ENCODE measurements around the gene NXPE3.
A peak's percentile ranks its signal among the peaks of the same experiment; 100 is the strongest.

The NXPE3 gene

DNA sequence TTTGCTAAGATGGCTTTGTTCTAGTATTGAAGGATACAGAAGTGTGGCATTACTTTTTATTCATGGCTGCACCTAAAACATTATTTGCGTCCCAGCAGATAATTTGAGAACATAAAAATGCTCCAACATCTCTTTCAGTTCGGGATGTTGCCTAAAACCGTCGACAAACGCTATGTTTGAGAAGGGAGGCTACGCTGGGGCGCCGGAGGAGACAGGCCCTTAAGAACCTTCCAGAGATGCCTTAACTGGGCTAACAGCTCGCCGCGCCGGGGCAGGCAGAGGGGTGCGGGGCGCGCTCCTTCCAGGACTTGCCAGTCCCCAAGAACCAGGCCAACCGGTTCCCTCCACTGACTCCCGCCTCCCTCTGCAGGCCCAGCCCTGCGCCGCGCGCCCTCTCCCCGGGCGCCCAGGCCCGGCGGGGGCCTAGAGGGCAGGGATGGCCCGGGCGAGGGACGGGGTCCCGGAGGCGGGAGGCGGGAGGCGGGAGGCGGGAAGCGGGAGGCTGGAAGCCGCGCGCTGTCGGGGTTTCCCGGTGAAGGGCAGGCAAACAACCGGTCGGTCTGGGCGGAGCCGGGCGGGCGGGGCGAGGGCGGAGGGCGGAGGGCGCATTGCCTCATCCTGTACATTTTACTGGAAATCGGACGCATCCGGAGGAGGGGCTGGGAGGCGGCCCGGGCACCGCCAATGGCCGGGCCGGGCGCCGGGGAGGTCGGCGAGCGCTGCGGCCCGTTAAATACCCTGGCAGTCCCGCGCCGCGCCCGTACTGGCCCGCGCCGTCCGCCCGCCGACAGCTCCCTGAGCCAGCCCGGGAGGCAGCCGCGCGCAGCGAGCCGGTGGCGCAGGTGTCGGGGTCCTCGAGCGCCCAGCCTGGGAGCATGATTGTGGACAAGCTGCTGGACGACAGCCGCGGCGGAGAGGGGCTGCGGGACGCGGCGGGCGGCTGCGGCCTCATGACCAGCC, 70.0 kb downstream of the NXPE3 start, which contains the start of gene NFKBIZ:
Gene NFKBIZ (plus strand): TSS at position 761 of the 960 bp plus-strand sequence. CDS start 115 bp downstream, at position 876.
- Histone ChIP-seq H3K4me2 (ENCODE audit: low read depth, low read length) (peak within 1 kb of the TSS; percentile 77), H4K20me1 (ENCODE audit: insufficient read depth, low read length) (no peaks in the 10 kb centered on the region)

GRCh38 chr3:101849714-101850245, 70.8 kb downstream of the NXPE3 start:
- Histone ChIP-seq H3K27ac (ENCODE audit: low read length) (peak overlapping the region; percentile 87), H4K20me1 (ENCODE audit: insufficient read depth, low read length) (no peaks in the 10 kb centered on the region)
- DNase-seq = peak; percentile 59

More for the DNA sequence above, 70.0 kb downstream of the NXPE3 start, which contains the start of gene NFKBIZ:
- Histone ChIP-seq H3K36me3 (replicated peaks; ENCODE audit: insufficient read depth, low read length) (peaks cover 21% of the 10 kb centered on the region), H3K4me1 (ENCODE audit: low read length) (peaks cover 14% of the 10 kb centered on the region), H2AFZ (ENCODE audit: low read length) (peak within 1 kb of the TSS; percentile 71), H3K27ac (ENCODE audit: low read length) (peak within 1 kb of the TSS; percentile 87), H3F3A (ENCODE audit: insufficient read depth, low read length) (peaks cover 21% of the 10 kb centered on the region), H3K9ac (ENCODE audit: low read length) (peak within 1 kb of the TSS; percentile 97), H3K27me3 (replicated peaks; ENCODE audit: insufficient read depth, low read length) (no peaks in the 10 kb centered on the region), H3K4me3 (ENCODE audit: low read length) (peak within 1 kb of the TSS; percentile 92), H3K79me2 (ENCODE audit: low read length) (peaks cover 37% of the 10 kb centered on the region), H3K9me3 (replicated peaks; ENCODE audit: insufficient read depth, low read length) (no peaks in the 10 kb centered on the region), H3K9me2 (replicated peaks; ENCODE audit: insufficient read depth, low read length) (no peaks in the 10 kb centered on the region)
- DNase-seq = peak; percentile 92
- TF ChIP-seq EZH2 (optimal IDR thresholded peaks at IDR 0.05; ENCODE audit: low read depth, low read length) (no peak), EZH2phosphoT487 (IDR thresholded peaks at IDR 0.05; ENCODE audit: low read length) (no peak)
- TF ChIP-seq, protein P1, sequence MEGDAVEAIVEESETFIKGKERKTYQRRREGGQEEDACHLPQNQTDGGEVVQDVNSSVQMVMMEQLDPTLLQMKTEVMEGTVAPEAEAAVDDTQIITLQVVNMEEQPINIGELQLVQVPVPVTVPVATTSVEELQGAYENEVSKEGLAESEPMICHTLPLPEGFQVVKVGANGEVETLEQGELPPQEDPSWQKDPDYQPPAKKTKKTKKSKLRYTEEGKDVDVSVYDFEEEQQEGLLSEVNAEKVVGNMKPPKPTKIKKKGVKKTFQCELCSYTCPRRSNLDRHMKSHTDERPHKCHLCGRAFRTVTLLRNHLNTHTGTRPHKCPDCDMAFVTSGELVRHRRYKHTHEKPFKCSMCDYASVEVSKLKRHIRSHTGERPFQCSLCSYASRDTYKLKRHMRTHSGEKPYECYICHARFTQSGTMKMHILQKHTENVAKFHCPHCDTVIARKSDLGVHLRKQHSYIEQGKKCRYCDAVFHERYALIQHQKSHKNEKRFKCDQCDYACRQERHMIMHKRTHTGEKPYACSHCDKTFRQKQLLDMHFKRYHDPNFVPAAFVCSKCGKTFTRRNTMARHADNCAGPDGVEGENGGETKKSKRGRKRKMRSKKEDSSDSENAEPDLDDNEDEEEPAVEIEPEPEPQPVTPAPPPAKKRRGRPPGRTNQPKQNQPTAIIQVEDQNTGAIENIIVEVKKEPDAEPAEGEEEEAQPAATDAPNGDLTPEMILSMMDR (IDR thresholded peaks at IDR 0.05; ENCODE audit: low read length) = no peak

GRCh38 chr3:101850246-101851051, 71.4 kb downstream of the NXPE3 start:
- no peaks in the 10 kb centered on the region for H3K9me2 ChIP-seq (replicated peaks; ENCODE audit: insufficient read depth, low read length)
- peak; percentile 75 for DNase-seq
- H3K36me3 ChIP-seq (replicated peaks; ENCODE audit: insufficient read depth, low read length) = peaks cover 26% of the 10 kb centered on the region
- H4K20me1 ChIP-seq (ENCODE audit: insufficient read depth, low read length) = no peaks in the 10 kb centered on the region
- peaks cover 21% of the 10 kb centered on the region for H3F3A ChIP-seq (ENCODE audit: insufficient read depth, low read length)
- peak overlapping the region; percentile 32; the same call in 1 of the 2 replicates for H2AFZ ChIP-seq (ENCODE audit: low read length)
- H3K4me2 ChIP-seq (ENCODE audit: low read depth, low read length) = peak overlapping the region; percentile 77
- H3K4me3 ChIP-seq (ENCODE audit: low read length) = peak overlapping the region; percentile 92
- H3K79me2 ChIP-seq (ENCODE audit: low read length) = peaks cover 37% of the 10 kb centered on the region
- peaks cover 14% of the 10 kb centered on the region for H3K4me1 ChIP-seq (ENCODE audit: low read length)
- no peaks in the 10 kb centered on the region for H3K9me3 ChIP-seq (replicated peaks; ENCODE audit: insufficient read depth, low read length)
- H3K9ac ChIP-seq (ENCODE audit: low read length) = peak overlapping the region; percentile 97
- H3K27ac ChIP-seq (ENCODE audit: low read length) = peak overlapping the region; percentile 87
- no peak for TF ChIP-seq EZH2phosphoT487 (IDR thresholded peaks at IDR 0.05; ENCODE audit: low read length)
- TF ChIP-seq, protein P1 (IDR thresholded peaks at IDR 0.05; ENCODE audit: low read length) = no peak
- no peak for TF ChIP-seq EZH2 (optimal IDR thresholded peaks at IDR 0.05; ENCODE audit: low read depth, low read length)
- H3K27me3 ChIP-seq (replicated peaks; ENCODE audit: insufficient read depth, low read length) = no peaks in the 10 kb centered on the region

More at GRCh38 chr3:101849714-101850245, 70.8 kb downstream of the NXPE3 start:
- Histone ChIP-seq H3F3A (ENCODE audit: insufficient read depth, low read length) (peaks cover 21% of the 10 kb centered on the region), H3K4me1 (ENCODE audit: low read length) (peaks cover 14% of the 10 kb centered on the region), H3K9ac (ENCODE audit: low read length) (peak overlapping the region; percentile 97), H3K4me2 (ENCODE audit: low read depth, low read length) (peak overlapping the region; percentile 77), H3K36me3 (replicated peaks; ENCODE audit: insufficient read depth, low read length) (peaks cover 26% of the 10 kb centered on the region), H3K9me2 (replicated peaks; ENCODE audit: insufficient read depth, low read length) (no peaks in the 10 kb centered on the region), H3K27me3 (replicated peaks; ENCODE audit: insufficient read depth, low read length) (no peaks in the 10 kb centered on the region), H3K79me2 (ENCODE audit: low read length) (peaks cover 37% of the 10 kb centered on the region), H3K4me3 (ENCODE audit: low read length) (peak overlapping the region; percentile 92), H3K9me3 (replicated peaks; ENCODE audit: insufficient read depth, low read length) (no peaks in the 10 kb centered on the region), H2AFZ (ENCODE audit: low read length) (peak overlapping the region; percentile 32; the same call in 1 of the 2 replicates)
- TF ChIP-seq EZH2 (optimal IDR thresholded peaks at IDR 0.05; ENCODE audit: low read depth, low read length) = no peak
- TF ChIP-seq, protein P1 (IDR thresholded peaks at IDR 0.05; ENCODE audit: low read length) = peak; percentile 20; the same call in 1 of the 2 replicates
